ENCODE data around the gene LCN9. TPM values are rescaled to one million over a fixed set of nuclear protein-coding genes. Genes with fewer than 3 reads are reported as not detected.
"Not testable (repeated sequence)": the region's sequence is repeated elsewhere in the genome, so short reads cannot be mapped to it uniquely, and the experiment has no call there.

Gene LCN9
- polyA plus RNA-seq, 6 donors from 2014 or later = not detected

- DNase-seq (no peak), ATAC-seq (ENCODE audit: low read depth in 2 of 2) (no peak)
- Mint-ChIP-seq H3K4me3 (no peak overlapping the region), H3K36me3 (no peaks in the 10 kb centered on the region), H3K27me3 (peaks cover 0 to 6% (median 4%) of the 10 kb centered on the region in 3 donors), H3K4me1 (no peaks in the 10 kb centered on the region), H3K9me3 (peaks cover 0 to 8% (median 4%) of the 10 kb centered on the region in 7 donors), H3K27ac (no peak overlapping the region)
Measured at GRCh38 chr9:135670721-135671590, 7.8 kb downstream of the LCN9 start.

- Mint-ChIP-seq H3K27me3 (peaks cover 0 to 6% (median 4%) of the 10 kb centered on the region in 3 donors), H3K4me3 (no peak overlapping the region), H3K4me1 (no peaks in the 10 kb centered on the region), H3K27ac (no peak overlapping the region), H3K9me3 (peaks cover 0 to 8% (median 4%) of the 10 kb centered on the region in 7 donors), H3K36me3 (no peaks in the 10 kb centered on the region)
- no peak for ATAC-seq (ENCODE audit: low read depth in 2 of 2)
- no peak for DNase-seq
Measured at GRCh38 chr9:135671591-135672041, 8.5 kb downstream of the LCN9 start.

DNA sequence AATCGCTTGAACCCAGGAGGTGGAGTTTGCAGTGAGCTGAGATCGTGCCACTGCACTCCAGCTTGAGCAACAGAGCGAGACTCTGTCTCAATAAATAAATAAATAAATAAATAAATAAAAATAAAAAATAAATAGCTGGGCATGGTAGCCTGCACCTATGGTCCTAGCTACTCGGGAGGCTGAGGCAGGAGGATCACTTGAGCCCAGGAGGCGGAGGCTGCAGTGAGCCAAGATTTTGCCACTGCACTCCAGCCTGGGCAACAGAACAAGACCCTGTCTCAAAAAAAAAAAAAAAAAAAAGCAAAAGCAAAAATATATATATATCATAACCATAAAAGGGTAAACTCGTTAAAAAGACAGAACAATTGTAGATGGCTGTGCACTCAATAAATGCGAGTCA is 9.7 kb downstream of the LCN9 start:
- H3K4me3 Mint-ChIP-seq; H3K4me1 Mint-ChIP-seq; ATAC-seq (ENCODE audit: low read depth in 2 of 2); DNase-seq; H3K9me3 Mint-ChIP-seq; H3K27me3 Mint-ChIP-seq; H3K27ac Mint-ChIP-seq; H3K36me3 Mint-ChIP-seq: not testable (repeated sequence)

DNA sequence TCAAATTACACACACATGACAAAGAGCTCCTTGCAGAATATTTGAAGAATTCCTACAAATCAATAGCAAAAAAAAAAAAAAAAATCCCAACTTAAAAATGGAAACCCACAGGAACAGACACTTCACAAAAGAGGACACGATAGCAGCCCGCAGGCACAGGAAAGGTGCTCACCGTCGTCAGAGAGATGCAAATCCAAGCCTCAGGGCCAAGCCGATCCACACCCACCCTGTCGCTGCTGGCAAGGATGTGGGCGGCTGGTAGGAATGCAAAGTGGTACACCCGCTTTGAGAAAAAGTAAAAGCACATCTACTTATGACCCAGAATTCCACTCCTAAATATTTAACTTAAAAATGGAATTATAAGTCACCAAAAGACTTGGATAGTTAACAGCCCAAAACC is 10.8 kb downstream of the LCN9 start:
- peak overlapping the region in 1 of 8 donors; percentile 4 for H3K4me3 Mint-ChIP-seq

GRCh38 chr9:135674977-135675376 is 11.9 kb downstream of the LCN9 start:
- H3K4me3 Mint-ChIP-seq = no peak overlapping the region
- no peak overlapping the region for H3K27ac Mint-ChIP-seq
- H3K9me3 Mint-ChIP-seq = no peaks in the 10 kb centered on the region
- ATAC-seq (ENCODE audit: low read depth in 2 of 2) (no peak), DNase-seq (no peak)
- no peaks in the 10 kb centered on the region for H3K36me3 Mint-ChIP-seq
- H3K4me1 Mint-ChIP-seq = no peaks in the 10 kb centered on the region
- peaks cover 0 to 6% (median 4%) of the 10 kb centered on the region in 3 donors for H3K27me3 Mint-ChIP-seq

More for the DNA sequence above, 10.8 kb downstream of the LCN9 start:
- Mint-ChIP-seq H3K27me3 (peaks cover 0 to 6% (median 4%) of the 10 kb centered on the region in 3 donors), H3K27ac (no peak overlapping the region), H3K9me3 (peaks cover 0 to 4% (median 3%) of the 10 kb centered on the region in 7 donors), H3K4me1 (no peaks in the 10 kb centered on the region), H3K36me3 (no peaks in the 10 kb centered on the region)
- ATAC-seq (ENCODE audit: low read depth in 2 of 2) (no peak), DNase-seq (no peak)

GRCh38 chr9:135676891-135677290 is 13.8 kb downstream of the LCN9 start:
- Mint-ChIP-seq H3K36me3 (no peaks in the 10 kb centered on the region), H3K27ac (no peak overlapping the region), H3K4me3 (no peak overlapping the region), H3K4me1 (no peaks in the 10 kb centered on the region), H3K9me3 (no peaks in the 10 kb centered on the region), H3K27me3 (peaks cover 0 to 11% (median 9%) of the 10 kb centered on the region in 3 donors)
- DNase-seq (no peak), ATAC-seq (ENCODE audit: low read depth in 2 of 2) (no peak)

GRCh38 chr9:135677641-135678168 is 14.6 kb downstream of the LCN9 start:
- Mint-ChIP-seq H3K36me3 (no peaks in the 10 kb centered on the region), H3K27ac (no peak overlapping the region), H3K27me3 (peaks cover 0 to 13% (median 4%) of the 10 kb centered on the region in 3 donors), H3K4me3 (no peak overlapping the region), H3K9me3 (no peaks in the 10 kb centered on the region), H3K4me1 (no peaks in the 10 kb centered on the region)
- ATAC-seq (ENCODE audit: low read depth in 2 of 2) = no peak
- no peak for DNase-seq

DNA sequence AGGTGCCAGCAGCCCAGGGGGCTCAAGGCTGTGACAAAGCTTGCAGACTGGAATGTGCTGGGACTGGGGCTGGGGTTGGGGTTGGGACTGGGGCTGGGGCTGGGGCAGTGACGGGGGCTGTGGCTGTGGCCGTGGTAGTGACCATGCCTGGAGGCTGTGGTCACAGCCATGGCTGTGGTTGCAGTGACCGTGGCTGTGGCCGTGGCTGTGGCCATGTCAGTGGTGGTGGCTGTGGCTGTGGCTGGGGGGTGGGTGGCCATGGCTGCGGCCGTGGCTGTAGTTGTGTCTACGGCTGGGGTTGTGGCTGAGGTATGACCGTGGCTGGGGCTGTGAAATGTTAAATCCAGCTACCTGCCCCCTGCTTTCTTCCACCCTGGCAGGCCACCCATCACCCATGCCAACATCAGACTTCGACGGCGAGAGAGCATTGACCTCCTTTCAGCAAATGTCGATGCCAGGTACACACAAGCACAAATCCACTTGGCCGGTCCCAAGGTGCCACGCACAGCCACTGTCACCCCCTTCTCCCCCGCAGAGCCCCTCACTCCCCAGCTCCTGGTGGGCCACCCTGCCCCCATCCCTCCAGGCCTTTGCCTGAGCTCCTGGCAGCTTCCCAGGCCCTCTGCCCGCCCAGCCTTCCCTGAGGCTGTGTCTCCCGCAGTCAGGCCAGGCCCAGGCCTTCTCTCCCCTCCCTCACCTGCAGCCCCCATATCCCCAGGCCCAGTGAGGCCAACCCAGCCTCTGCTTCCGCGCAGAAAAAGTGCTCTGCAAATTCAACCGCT is 15.3 kb downstream of the LCN9 start:
- ATAC-seq (ENCODE audit: low read depth in 2 of 2) = no peak
- no peak for DNase-seq
- Mint-ChIP-seq H3K4me3 (no peak overlapping the region), H3K36me3 (no peaks in the 10 kb centered on the region), H3K27me3 (peaks cover 0 to 18% (median 4%) of the 10 kb centered on the region in 3 donors), H3K27ac (no peak overlapping the region), H3K9me3 (no peaks in the 10 kb centered on the region), H3K4me1 (no peaks in the 10 kb centered on the region)

DNA sequence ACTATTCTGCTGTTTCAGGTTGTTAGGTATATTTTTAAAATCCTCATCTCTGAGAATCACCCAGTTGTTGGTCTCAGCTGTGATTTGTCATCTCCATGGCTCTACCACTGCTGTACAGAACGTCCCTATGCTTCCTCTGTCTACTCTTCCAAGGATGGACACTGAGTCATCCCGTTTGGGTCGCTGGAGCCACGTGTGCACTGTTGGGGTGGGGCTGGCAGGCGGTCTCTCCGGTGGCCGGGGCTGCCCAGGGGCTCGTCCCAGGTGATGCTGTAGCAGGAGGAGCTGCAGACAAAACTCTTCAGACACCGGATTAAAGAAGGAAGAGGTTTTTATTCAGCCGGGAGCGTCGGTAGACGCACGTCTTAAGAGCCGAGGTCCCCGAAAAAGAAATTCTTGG is 16.9 kb downstream of the LCN9 start:
- Mint-ChIP-seq H3K27me3 (peaks cover 4 to 26% (median 5%) of the 10 kb centered on the region in 3 donors), H3K36me3 (no peaks in the 10 kb centered on the region), H3K27ac (no peak overlapping the region), H3K4me1 (no peaks in the 10 kb centered on the region), H3K4me3 (no peak overlapping the region), H3K9me3 (no peaks in the 10 kb centered on the region)
- no peak for ATAC-seq (ENCODE audit: low read depth in 2 of 2)
- DNase-seq = no peak

- peaks cover 4 to 26% (median 5%) of the 10 kb centered on the region in 3 donors for H3K27me3 Mint-ChIP-seq
- H3K9me3 Mint-ChIP-seq = no peaks in the 10 kb centered on the region
- ATAC-seq (ENCODE audit: low read depth in 2 of 2) (no peak), DNase-seq (no peak)
- H3K4me3 Mint-ChIP-seq = no peak overlapping the region
- no peaks in the 10 kb centered on the region for H3K4me1 Mint-ChIP-seq
- H3K36me3 Mint-ChIP-seq = no peaks in the 10 kb centered on the region
- H3K27ac Mint-ChIP-seq = no peak overlapping the region
Measured at GRCh38 chr9:135681161-135681560, 18.1 kb downstream of the LCN9 start.

- ATAC-seq (ENCODE audit: low read depth in 2 of 2) = no peak
- Mint-ChIP-seq H3K9me3 (no peaks in the 10 kb centered on the region), H3K27ac (no peak overlapping the region)
Measured at GRCh38 chr9:135683401-135684034, 20.4 kb downstream of the LCN9 start.

GRCh38 chr9:135684691-135685090 is 21.6 kb downstream of the LCN9 start:
- Mint-ChIP-seq H3K9me3 (no peaks in the 10 kb centered on the region), H3K36me3 (no peaks in the 10 kb centered on the region), H3K27ac (no peak overlapping the region), H3K27me3 (peaks cover 4 to 26% (median 5%) of the 10 kb centered on the region in 3 donors), H3K4me3 (no peak overlapping the region), H3K4me1 (no peaks in the 10 kb centered on the region)
- ATAC-seq (ENCODE audit: low read depth in 2 of 2) (no peak), DNase-seq (no peak)

More at GRCh38 chr9:135683401-135684034, 20.4 kb downstream of the LCN9 start:
- no peak for DNase-seq
- Mint-ChIP-seq H3K4me1 (no peaks in the 10 kb centered on the region), H3K4me3 (no peak overlapping the region), H3K36me3 (no peaks in the 10 kb centered on the region), H3K27me3 (peaks cover 4 to 26% (median 5%) of the 10 kb centered on the region in 3 donors)

DNA sequence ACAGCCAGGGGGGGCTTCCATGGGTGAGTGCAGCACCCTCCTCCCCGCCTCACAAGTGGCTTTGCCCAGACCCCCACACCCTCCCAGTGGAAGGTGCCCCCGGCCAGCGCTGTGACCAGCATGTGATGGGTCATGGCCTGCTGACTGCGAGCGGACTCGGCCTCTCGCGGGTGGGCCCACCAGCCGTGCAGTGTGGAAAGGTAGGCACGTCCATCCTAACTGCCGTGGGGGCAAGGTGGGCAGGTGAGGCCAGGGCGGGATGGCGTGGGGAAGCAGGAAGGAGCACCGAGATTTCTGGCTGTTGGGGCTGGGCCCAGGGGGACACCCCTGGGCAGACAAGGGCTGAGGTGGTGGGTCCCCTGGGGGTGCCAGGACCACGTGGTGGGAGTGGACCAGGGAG is 24.1 kb downstream of the LCN9 start:
- no peak overlapping the region for H3K27ac Mint-ChIP-seq
- no peaks in the 10 kb centered on the region for H3K36me3 Mint-ChIP-seq
- peaks cover 0 to 17% (median 5%) of the 10 kb centered on the region in 3 donors for H3K27me3 Mint-ChIP-seq
- DNase-seq (no peak), ATAC-seq (ENCODE audit: low read depth in 2 of 2) (no peak)
- H3K4me3 Mint-ChIP-seq = no peak overlapping the region
- no peaks in the 10 kb centered on the region for H3K9me3 Mint-ChIP-seq
- no peaks in the 10 kb centered on the region for H3K4me1 Mint-ChIP-seq
